Measurements from ENCODE around the gene SPIN1.

The SPIN1 gene

DNA sequence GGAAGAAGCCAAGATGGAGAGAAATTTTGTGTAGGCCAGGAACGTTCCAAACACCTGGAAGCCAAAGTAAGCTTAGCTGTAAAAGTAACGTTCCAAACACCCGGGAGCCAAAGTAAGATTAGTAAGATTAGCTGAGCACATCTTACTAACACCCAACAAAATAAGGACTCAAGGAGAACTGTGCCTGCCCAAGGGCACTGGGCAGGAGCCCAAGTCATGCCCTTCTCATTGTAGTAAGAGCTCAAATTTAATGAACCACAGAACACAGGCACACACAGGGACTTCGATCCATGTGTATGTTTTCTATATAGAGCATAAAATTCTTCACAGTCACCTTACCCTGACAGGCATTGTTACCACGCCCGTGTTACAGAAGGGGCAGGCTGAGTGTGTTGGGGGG, 110.6 kb downstream of the SPIN1 start:
- no peak for DNase-seq (ENCODE audit: low spot score)

DNA sequence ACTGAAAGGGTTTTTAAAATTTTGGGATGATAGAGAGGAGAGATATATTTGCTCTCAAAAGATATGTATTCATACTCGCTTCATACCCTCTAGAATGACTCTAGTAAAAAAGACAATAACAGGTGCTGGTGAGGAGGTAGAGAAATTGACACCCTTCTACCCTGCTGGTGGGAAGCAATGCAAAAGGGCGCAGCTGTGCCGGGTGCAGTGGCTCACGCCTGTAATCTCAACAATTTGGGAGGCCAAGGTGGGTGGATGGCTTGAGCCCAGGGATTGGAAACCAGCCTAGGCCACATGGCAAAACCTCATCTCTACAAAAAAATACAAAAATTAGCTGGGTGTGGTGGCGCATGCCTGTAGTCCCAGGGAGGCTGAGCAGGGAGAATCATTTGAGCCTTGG, 112.8 kb downstream of the SPIN1 start:
- no peak for DNase-seq (ENCODE audit: low spot score)

- DNase-seq (ENCODE audit: low spot score): no peak
These were observed 114.3 kb downstream of the SPIN1 start for GRCh38 chr9:88502552-88503034.

GRCh38 chr9:88503081-88503844, 115.0 kb downstream of the SPIN1 start:
- no peak for DNase-seq (ENCODE audit: low spot score)

- no peak for DNase-seq (ENCODE audit: low spot score)
These were observed 115.9 kb downstream of the SPIN1 start for GRCh38 chr9:88503845-88504764.

DNA sequence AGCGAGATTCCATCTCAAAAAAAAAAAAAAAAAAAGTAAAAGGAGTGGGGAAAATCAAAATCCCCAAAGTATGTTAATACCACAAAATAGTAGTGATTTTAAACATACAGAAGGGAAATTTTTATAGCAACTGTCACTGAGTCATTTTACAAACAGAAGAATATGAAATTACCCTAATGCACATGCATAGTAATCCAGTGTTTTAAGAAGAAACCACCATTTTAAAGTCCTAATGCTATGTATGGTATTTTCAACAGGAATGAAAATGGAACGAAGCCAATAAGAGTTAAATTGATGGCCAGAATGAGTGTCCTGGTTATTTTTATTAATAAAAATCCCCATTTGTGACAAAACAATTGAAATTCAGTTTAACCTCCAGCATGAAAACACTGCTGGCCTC, 120.1 kb downstream of the SPIN1 start:
- DNase-seq (ENCODE audit: low spot score): no peak

GRCh38 chr9:88511906-88512305, 123.7 kb downstream of the SPIN1 start:
- no peak for DNase-seq (ENCODE audit: low spot score)

- no peak for DNase-seq (ENCODE audit: low spot score)
These were observed 126.0 kb downstream of the SPIN1 start for GRCh38 chr9:88514247-88514646.

DNA sequence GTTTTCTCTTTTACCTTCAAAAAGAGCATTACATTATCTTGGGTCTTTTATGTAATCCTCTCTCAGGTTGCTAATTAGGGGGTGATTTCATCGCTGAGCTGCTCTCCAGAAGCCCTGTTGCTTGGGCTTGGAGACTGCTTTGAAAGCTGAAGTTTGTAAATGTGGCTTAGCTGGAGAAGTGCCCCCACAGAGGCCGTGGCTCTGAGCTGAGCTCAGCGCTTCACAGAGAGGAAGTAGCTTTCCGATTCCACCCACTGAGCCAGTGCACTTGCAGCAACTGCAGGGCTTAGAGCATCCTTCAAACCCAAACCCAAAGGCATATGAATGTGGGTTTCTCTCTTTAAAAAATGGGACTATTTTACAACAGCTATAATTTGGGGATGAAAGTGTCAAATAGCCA, 133.1 kb downstream of the SPIN1 start:
- no peak for DNase-seq (ENCODE audit: low spot score)

GRCh38 chr9:88522360-88522759, 134.1 kb downstream of the SPIN1 start:
- no peak for DNase-seq (ENCODE audit: low spot score)

GRCh38 chr9:88523056-88523455, 134.8 kb downstream of the SPIN1 start:
- DNase-seq (ENCODE audit: low spot score): no peak

DNA sequence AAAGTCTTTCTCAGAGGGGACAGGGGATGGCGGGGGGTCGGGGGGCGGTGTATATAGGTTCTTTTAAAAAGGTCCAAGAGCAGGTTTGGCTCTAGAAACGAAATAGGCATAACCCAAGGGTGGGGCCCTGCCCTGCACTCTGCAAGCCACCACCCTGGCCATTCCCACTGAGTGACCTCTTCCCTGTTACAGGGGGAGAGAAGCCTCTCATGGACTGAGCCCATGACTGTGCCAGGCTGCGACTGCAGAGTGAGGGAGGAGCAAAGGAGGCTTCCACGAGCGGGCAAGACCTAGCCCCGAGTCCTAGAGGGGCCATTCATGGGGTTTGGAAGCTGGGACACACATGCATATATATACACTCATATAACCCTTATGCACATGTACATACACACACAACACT, 136.7 kb downstream of the SPIN1 start:
- no peak for DNase-seq (ENCODE audit: low spot score)

DNA sequence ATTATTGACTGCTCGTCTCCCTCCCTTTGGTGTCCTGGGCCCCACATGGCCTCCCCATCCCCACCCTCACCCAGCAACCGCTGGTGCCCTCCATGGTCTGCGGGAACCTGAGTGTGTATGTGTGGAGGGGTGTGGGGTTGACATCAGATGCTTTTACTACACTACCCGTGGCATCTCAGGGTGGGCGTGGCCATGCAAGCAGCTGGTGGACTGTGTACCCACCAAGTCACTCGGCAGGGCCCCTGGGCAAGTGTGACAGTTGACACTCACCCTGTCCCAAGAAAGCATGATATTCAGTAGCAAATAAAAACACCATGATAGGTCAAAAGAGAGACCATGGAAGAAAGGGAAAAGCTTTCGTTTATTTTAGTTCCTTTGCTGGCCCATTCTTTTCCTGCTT, 139.4 kb downstream of the SPIN1 start:
- DNase-seq (ENCODE audit: low spot score): no peak
